GM12864 (cell line): ENCODE data around the gene ECT2L.

Source experiments
- DNase-seq: peaks from one replicate; pipeline ENCODE4 v3.0.0-alpha.2; 2011; ENCODE audit warnings: low read depth
- H3K4me3 ChIP-seq: 2 replicates; pipeline ENCODE4 v1.5.1; 2011; ENCODE audit warnings: mild to moderate bottlenecking, low read depth, low read length, control low read depth
- TF ChIP-seq, protein P1 (sequence below): IDR thresholded peaks from 2 replicates; pipeline ENCODE4 v1.5.1; 2011; ENCODE audit warnings: low read depth, mild to moderate bottlenecking, moderate library complexity, low read length, control low read depth, inconsistent platforms; ENCODE audit errors: missing control alignments

The ECT2L gene

GRCh38 chr6:138803331-138803730 is 7.4 kb downstream of the ECT2L start:
- no peak overlapping the region for H3K4me3 ChIP-seq
- no peak for DNase-seq
- TF ChIP-seq, protein P1, sequence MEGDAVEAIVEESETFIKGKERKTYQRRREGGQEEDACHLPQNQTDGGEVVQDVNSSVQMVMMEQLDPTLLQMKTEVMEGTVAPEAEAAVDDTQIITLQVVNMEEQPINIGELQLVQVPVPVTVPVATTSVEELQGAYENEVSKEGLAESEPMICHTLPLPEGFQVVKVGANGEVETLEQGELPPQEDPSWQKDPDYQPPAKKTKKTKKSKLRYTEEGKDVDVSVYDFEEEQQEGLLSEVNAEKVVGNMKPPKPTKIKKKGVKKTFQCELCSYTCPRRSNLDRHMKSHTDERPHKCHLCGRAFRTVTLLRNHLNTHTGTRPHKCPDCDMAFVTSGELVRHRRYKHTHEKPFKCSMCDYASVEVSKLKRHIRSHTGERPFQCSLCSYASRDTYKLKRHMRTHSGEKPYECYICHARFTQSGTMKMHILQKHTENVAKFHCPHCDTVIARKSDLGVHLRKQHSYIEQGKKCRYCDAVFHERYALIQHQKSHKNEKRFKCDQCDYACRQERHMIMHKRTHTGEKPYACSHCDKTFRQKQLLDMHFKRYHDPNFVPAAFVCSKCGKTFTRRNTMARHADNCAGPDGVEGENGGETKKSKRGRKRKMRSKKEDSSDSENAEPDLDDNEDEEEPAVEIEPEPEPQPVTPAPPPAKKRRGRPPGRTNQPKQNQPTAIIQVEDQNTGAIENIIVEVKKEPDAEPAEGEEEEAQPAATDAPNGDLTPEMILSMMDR = no peak

DNA sequence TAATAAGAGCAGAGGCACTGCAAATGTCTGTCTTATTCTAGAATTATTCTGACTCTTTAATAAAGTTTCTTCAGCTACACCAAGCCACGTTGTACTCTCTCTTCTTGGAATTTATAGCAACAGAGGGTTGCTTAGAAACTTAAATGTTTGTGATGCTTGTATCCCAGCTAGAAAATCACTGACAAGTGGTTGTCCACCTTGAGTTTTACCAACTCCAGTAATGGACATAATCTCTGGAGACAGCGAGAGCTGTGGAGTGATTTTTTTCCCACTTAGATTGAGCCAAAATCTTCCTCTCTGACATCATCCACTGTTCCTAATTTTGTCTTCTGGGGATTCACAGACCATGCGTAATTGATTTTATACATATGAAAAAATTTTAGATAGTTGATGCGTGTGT is 8.0 kb downstream of the ECT2L start:
- DNase-seq = no peak
- TF ChIP-seq, protein P1 = no peak
- no peak overlapping the region for H3K4me3 ChIP-seq

- TF ChIP-seq, protein P1 = no peak
- H3K4me3 ChIP-seq = no peak overlapping the region
- DNase-seq = no peak
Measured at GRCh38 chr6:138805016-138805765, 9.3 kb downstream of the ECT2L start.

DNA sequence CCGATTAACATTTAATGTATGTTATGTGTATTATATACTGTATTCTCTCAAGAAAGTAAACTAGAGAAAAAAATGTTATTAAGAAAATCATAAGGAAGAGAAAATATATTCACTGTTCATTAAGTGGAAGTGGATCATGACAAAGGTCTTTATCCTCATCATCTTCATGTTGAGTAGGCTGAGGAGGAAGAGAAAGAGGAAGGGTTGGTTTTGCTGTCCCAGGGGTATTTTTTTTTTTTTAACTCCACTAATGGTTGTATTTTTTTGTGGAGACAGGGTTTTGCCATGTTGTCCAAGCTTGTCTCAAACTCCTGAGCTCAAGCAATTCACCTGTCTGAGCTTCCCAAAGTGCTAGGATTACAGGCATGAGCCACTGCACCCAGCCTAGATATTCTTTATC is 11.0 kb downstream of the ECT2L start:
- TF ChIP-seq, protein P1 = no peak
- H3K4me3 ChIP-seq = no peak overlapping the region
- no peak for DNase-seq

- TF ChIP-seq, protein P1 = no peak
Measured at GRCh38 chr6:138809677-138810076, 13.8 kb downstream of the ECT2L start.

GRCh38 chr6:138811866-138812265 is 16.0 kb downstream of the ECT2L start:
- H3K4me3 ChIP-seq = no peak overlapping the region
- TF ChIP-seq, protein P1 = no peak
- no peak for DNase-seq

More at GRCh38 chr6:138809677-138810076, 13.8 kb downstream of the ECT2L start:
- H3K4me3 ChIP-seq = no peak overlapping the region
- no peak for DNase-seq
